ENCODE data around the gene INTS1.

- TF ChIP-seq POLR2AphosphoS5 (IDR thresholded peaks at IDR 0.05) = no peak
- TF ChIP-seq, protein P1, sequence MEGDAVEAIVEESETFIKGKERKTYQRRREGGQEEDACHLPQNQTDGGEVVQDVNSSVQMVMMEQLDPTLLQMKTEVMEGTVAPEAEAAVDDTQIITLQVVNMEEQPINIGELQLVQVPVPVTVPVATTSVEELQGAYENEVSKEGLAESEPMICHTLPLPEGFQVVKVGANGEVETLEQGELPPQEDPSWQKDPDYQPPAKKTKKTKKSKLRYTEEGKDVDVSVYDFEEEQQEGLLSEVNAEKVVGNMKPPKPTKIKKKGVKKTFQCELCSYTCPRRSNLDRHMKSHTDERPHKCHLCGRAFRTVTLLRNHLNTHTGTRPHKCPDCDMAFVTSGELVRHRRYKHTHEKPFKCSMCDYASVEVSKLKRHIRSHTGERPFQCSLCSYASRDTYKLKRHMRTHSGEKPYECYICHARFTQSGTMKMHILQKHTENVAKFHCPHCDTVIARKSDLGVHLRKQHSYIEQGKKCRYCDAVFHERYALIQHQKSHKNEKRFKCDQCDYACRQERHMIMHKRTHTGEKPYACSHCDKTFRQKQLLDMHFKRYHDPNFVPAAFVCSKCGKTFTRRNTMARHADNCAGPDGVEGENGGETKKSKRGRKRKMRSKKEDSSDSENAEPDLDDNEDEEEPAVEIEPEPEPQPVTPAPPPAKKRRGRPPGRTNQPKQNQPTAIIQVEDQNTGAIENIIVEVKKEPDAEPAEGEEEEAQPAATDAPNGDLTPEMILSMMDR (IDR thresholded peaks at IDR 0.05) = no peak
Measured at GRCh38 chr7:1478480-1478879, 25.7 kb downstream of the INTS1 start.
